ENCODE data around the gene EPHB2. TPM values are rescaled to one million over a fixed set of nuclear protein-coding genes. Genes with fewer than 3 reads are reported as not detected.

Gene EPHB2
- polyA plus RNA-seq, 1 donor from 2014 or later = 22.8 TPM

- Histone ChIP-seq H3K4me3 (ENCODE audit: low read length) (no peak overlapping the region), H3K4me2 (ENCODE audit: low read length) (no peak overlapping the region), H3K9ac (ENCODE audit: low read length) (no peak overlapping the region), H3K27me3 (ENCODE audit: insufficient read depth, low read depth, low read length) (no peaks in the 10 kb centered on the region), H3F3A (ENCODE audit: insufficient read depth, low read length, poor library complexity, severe bottlenecking) (no peaks in the 10 kb centered on the region), H3K27ac (ENCODE audit: low read length) (no peak overlapping the region), H3K79me2 (replicated peaks; ENCODE audit: insufficient read depth, low read length) (no peaks in the 10 kb centered on the region), H2AFZ (ENCODE audit: low read depth, low read length) (no peak overlapping the region), H3K9me2 (ENCODE audit: insufficient read depth, low read length) (no peaks in the 10 kb centered on the region), H3K36me3 (ENCODE audit: insufficient read depth, low read length) (no peaks in the 10 kb centered on the region), H3K9me3 (ENCODE audit: low read length) (no peaks in the 10 kb centered on the region), H4K20me1 (ENCODE audit: insufficient read depth) (no peaks in the 10 kb centered on the region)
- TF ChIP-seq, protein P1, sequence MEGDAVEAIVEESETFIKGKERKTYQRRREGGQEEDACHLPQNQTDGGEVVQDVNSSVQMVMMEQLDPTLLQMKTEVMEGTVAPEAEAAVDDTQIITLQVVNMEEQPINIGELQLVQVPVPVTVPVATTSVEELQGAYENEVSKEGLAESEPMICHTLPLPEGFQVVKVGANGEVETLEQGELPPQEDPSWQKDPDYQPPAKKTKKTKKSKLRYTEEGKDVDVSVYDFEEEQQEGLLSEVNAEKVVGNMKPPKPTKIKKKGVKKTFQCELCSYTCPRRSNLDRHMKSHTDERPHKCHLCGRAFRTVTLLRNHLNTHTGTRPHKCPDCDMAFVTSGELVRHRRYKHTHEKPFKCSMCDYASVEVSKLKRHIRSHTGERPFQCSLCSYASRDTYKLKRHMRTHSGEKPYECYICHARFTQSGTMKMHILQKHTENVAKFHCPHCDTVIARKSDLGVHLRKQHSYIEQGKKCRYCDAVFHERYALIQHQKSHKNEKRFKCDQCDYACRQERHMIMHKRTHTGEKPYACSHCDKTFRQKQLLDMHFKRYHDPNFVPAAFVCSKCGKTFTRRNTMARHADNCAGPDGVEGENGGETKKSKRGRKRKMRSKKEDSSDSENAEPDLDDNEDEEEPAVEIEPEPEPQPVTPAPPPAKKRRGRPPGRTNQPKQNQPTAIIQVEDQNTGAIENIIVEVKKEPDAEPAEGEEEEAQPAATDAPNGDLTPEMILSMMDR (IDR thresholded peaks at IDR 0.05; ENCODE audit: poor library complexity, severe bottlenecking) = no peak
- TF ChIP-seq EZH2 (IDR thresholded peaks at IDR 0.05; ENCODE audit: borderline replicate concordance, insufficient read depth, low read length, poor library complexity, severe bottlenecking) (no peak), MXI1 (conservative IDR thresholded peaks at IDR 0.05; ENCODE audit: poor library complexity, severe bottlenecking) (no peak), POLR2AphosphoS5 (IDR thresholded peaks at IDR 0.05) (no peak), SMC3 (conservative IDR thresholded peaks at IDR 0.05; ENCODE audit: poor library complexity) (no peak), TAF1 (IDR thresholded peaks at IDR 0.05; ENCODE audit: low read depth) (no peak), RAD21 (conservative IDR thresholded peaks at IDR 0.05) (no peak), EP300 (conservative IDR thresholded peaks at IDR 0.05; ENCODE audit: poor library complexity, severe bottlenecking) (no peak)
Measured at GRCh38 chr1:22793647-22794046, 83.0 kb downstream of the EPHB2 start.

DNA sequence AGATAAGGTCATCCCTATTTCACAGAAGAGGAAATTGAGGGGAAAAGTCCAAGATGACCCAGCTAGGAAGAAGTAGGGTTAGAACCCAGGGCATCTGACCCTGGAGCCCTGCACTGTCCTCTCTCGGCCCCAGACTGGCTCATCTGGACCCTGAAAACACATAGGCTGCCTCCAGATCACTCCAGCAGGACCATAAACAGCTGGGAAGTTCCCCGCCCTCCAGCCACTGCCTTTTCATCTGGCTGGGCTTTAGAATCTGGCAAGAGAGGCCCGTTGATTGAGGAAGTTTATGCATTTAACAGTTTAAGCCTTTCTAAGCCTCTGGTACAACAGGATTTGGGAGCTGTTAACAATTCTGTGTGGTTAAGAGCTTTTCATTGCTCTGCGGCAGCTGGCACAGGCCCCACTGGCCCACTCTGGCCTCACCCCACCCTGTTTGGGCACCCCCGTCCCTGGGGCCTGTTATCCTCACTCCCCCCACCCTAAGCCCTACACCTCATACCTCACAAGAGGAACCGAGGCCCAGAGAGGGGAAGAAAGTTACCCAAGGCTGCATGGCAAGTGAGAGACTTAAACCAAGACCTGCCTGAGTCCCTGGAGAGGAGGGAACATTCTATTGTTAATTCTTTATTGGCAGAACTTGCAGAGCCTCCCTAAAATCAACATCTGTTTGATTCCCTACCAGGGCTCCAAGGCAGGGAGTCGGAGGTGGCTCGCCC lies 84.2 kb downstream of the EPHB2 start:
- H3K27me3 ChIP-seq (ENCODE audit: insufficient read depth, low read depth, low read length) = no peaks in the 10 kb centered on the region

More for the DNA sequence above, 84.2 kb downstream of the EPHB2 start:
- no peaks in the 10 kb centered on the region for H3K79me2 ChIP-seq (replicated peaks; ENCODE audit: insufficient read depth, low read length)
- H3F3A ChIP-seq (ENCODE audit: insufficient read depth, low read length, poor library complexity, severe bottlenecking) = no peaks in the 10 kb centered on the region
- no peak overlapping the region for H3K4me2 ChIP-seq (ENCODE audit: low read length)
- no peaks in the 10 kb centered on the region for H3K36me3 ChIP-seq (ENCODE audit: insufficient read depth, low read length)
- H3K9me3 ChIP-seq (ENCODE audit: low read length) = no peaks in the 10 kb centered on the region
- no peak overlapping the region for H2AFZ ChIP-seq (ENCODE audit: low read depth, low read length)
- no peak overlapping the region for H3K9ac ChIP-seq (ENCODE audit: low read length)
- H3K4me3 ChIP-seq (ENCODE audit: low read length) = no peak overlapping the region
- H4K20me1 ChIP-seq (ENCODE audit: insufficient read depth) = no peaks in the 10 kb centered on the region
- TF ChIP-seq POLR2AphosphoS5 (IDR thresholded peaks at IDR 0.05) (no peak), MXI1 (conservative IDR thresholded peaks at IDR 0.05; ENCODE audit: poor library complexity, severe bottlenecking) (no peak), REST (IDR thresholded peaks at IDR 0.05; ENCODE audit: borderline replicate concordance) (no peak), EP300 (conservative IDR thresholded peaks at IDR 0.05; ENCODE audit: poor library complexity, severe bottlenecking) (no peak), SMC3 (conservative IDR thresholded peaks at IDR 0.05; ENCODE audit: poor library complexity) (no peak), EZH2 (IDR thresholded peaks at IDR 0.05; ENCODE audit: borderline replicate concordance, insufficient read depth, low read length, poor library complexity, severe bottlenecking) (no peak), RAD21 (conservative IDR thresholded peaks at IDR 0.05) (no peak)
- TF ChIP-seq, protein P1 (IDR thresholded peaks at IDR 0.05; ENCODE audit: poor library complexity, severe bottlenecking) = no peak
- H3K9me2 ChIP-seq (ENCODE audit: insufficient read depth, low read length) = no peaks in the 10 kb centered on the region
- no peak overlapping the region for H3K27ac ChIP-seq (ENCODE audit: low read length)
